Osteocyte (in vitro differentiated cells): Measurements from ENCODE around the gene CFLAR. TPM values are rescaled to one million over a fixed set of nuclear protein-coding genes. Genes with fewer than 3 reads are reported as not detected.
A peak's percentile ranks its signal among the peaks of the same experiment; 100 is the strongest.

Experiments used
- DNase-seq: peaks from one replicate; pipeline ENCODE4 v3.0.0; 2021; ENCODE audit warnings: mixed read lengths; ENCODE audit not compliant: unreplicated experiment; ENCODE audit errors: extremely low spot score
- H3K27ac Mint-ChIP-seq: one replicate; pipeline ENCODE4 v1.8.0; 2021; ENCODE audit warnings: mild to moderate bottlenecking, mixed read lengths; ENCODE audit not compliant: unreplicated experiment
- H3K27me3 Mint-ChIP-seq: one replicate; pipeline ENCODE4 v1.8.0; 2021; ENCODE audit warnings: mixed read lengths; ENCODE audit not compliant: unreplicated experiment
- H3K36me3 Mint-ChIP-seq: one replicate; pipeline ENCODE4 v1.8.0; 2021; ENCODE audit warnings: mixed read lengths; ENCODE audit not compliant: unreplicated experiment
- H3K4me1 Mint-ChIP-seq: one replicate; pipeline ENCODE4 v1.8.0; 2021; ENCODE audit warnings: mixed read lengths; ENCODE audit not compliant: unreplicated experiment
- H3K4me3 Mint-ChIP-seq: one replicate; pipeline ENCODE4 v1.8.0; 2021; ENCODE audit warnings: mild to moderate bottlenecking, moderate library complexity, mixed read lengths; ENCODE audit not compliant: unreplicated experiment
- H3K9me3 Mint-ChIP-seq: one replicate; pipeline ENCODE4 v1.8.0; 2021; ENCODE audit warnings: mixed read lengths; ENCODE audit not compliant: unreplicated experiment
- total RNA-seq: library from RNA; stranded (reverse); gene quantifications from 2 replicates; pipeline ENCODE4 v1.2.1, GENCODE V29; 2021
- TF ChIP-seq, protein P1 (sequence below): fragments of 200-600 bp; sonication (generic); IDR thresholded peaks from 2 replicates; pipeline ENCODE4 v1.5.0; 2021; ENCODE audit warnings: antibody characterized with exemption, mild to moderate bottlenecking, moderate library complexity

CFLAR gene
- total RNA-seq, 1 donor from 2014 or later, result 45.8 TPM

DNA sequence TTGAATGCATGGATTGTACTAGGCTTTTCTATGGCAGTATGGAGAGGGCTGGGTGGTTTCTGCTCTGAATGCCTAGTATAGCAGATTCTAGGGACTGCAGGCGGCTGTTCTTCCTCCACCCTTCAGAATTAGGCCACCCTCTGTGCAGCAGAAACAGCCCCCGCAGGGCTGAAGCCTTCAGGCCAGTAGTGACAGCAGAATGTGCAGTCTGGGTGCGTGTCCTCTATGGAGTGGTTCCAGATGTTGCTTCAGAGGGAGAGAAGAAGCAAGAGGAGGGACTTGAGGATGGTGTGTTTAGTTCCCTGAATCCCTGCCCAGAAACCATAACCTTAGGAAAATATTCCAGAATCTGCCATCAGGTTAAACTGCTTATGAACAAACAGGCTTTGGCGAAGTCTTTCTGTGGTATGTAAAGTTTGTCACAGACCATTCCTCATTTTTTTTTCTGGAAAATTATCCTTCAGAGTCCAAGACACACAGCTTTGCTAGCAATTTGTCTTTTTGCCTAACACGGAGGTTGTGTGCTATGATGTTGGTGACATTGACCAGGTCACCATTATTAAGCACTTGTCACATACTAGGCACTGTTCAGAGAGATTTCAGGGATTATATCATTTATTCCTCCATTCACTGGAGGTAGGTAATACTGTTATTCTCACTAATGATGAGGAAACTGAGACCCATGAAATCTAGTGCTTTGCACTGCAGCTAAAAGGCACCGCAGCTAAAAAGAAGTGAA is 88.1 kb downstream of the CFLAR start:
- Mint-ChIP-seq H3K36me3 (no peaks in the 10 kb centered on the region), H3K9me3 (no peaks in the 10 kb centered on the region), H3K4me1 (peaks cover 31% of the 10 kb centered on the region), H3K4me3 (no peak overlapping the region), H3K27me3 (no peaks in the 10 kb centered on the region), H3K27ac (peak overlapping the region; percentile 52)
- DNase-seq, result peak; percentile 90
- TF ChIP-seq, protein P1, sequence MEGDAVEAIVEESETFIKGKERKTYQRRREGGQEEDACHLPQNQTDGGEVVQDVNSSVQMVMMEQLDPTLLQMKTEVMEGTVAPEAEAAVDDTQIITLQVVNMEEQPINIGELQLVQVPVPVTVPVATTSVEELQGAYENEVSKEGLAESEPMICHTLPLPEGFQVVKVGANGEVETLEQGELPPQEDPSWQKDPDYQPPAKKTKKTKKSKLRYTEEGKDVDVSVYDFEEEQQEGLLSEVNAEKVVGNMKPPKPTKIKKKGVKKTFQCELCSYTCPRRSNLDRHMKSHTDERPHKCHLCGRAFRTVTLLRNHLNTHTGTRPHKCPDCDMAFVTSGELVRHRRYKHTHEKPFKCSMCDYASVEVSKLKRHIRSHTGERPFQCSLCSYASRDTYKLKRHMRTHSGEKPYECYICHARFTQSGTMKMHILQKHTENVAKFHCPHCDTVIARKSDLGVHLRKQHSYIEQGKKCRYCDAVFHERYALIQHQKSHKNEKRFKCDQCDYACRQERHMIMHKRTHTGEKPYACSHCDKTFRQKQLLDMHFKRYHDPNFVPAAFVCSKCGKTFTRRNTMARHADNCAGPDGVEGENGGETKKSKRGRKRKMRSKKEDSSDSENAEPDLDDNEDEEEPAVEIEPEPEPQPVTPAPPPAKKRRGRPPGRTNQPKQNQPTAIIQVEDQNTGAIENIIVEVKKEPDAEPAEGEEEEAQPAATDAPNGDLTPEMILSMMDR, result no peak

DNA sequence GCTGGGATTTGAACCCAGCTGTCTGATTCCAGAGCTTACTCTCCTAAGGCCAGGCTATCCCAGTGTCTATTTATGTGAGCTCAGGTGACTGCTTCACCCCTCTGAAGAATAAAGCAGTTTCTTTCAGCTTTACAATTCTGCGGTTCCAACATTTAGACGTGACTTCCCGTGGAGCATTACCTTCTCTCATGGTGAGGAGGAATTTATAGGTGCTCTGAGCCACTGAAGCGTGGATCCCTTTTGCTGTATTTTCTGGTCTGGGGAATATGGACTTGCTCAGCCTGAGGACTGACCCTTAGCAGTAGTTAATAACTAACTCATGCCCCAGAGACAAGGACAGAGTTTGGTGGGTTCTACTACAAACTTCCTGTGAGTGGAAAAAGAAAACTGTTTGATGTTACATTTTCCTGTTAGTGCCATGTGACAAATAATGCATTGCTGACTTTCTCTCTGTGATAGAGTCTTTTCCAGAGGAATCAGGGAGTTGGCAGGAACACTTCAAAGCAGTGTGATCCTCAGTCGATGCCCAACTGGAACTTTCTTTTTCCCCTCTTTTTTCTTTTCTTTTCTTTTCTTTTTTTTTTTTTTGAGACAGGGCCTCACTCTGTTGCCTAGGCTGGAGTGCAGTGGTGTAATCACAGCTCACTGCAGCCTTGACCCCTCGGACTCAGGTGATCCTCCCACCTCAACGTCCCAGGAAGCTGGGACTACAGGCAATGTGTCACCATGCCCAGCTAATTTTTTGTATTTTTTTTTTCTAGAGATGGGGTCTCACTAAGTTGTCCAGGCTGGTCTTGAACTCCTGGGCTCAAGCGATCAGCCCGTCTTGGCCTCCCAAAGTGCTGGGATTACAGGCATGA is 88.9 kb downstream of the CFLAR start:
- Mint-ChIP-seq H3K36me3 (no peaks in the 10 kb centered on the region), H3K27me3 (no peaks in the 10 kb centered on the region), H3K27ac (peak overlapping the region; percentile 38), H3K9me3 (no peaks in the 10 kb centered on the region), H3K4me1 (peaks cover 31% of the 10 kb centered on the region), H3K4me3 (no peak overlapping the region)
- TF ChIP-seq, protein P1, result no peak
- DNase-seq, result no peak

DNA sequence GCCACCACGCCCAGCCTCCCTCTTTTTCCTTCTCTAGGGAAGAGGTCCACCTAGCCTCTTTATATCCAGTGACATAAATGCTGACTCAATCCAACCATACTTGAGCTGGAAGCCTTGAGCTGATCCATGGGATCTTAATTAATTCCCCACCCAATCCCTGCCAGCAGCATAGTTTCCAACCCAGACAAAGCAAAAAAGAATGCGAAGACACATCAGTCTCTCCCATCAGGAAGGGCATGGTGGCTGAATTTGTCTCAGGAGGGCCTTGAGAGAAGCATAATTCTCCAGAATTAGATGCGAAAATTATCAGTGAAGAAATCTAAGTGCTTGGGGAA is 89.5 kb downstream of the CFLAR start:
- peaks cover 31% of the 10 kb centered on the region for H3K4me1 Mint-ChIP-seq
- no peaks in the 10 kb centered on the region for H3K9me3 Mint-ChIP-seq
- no peak overlapping the region for H3K4me3 Mint-ChIP-seq
- TF ChIP-seq, protein P1, result no peak
- H3K36me3 Mint-ChIP-seq, result no peaks in the 10 kb centered on the region
- DNase-seq, result no peak
- no peak overlapping the region for H3K27ac Mint-ChIP-seq
- H3K27me3 Mint-ChIP-seq, result no peaks in the 10 kb centered on the region

DNA sequence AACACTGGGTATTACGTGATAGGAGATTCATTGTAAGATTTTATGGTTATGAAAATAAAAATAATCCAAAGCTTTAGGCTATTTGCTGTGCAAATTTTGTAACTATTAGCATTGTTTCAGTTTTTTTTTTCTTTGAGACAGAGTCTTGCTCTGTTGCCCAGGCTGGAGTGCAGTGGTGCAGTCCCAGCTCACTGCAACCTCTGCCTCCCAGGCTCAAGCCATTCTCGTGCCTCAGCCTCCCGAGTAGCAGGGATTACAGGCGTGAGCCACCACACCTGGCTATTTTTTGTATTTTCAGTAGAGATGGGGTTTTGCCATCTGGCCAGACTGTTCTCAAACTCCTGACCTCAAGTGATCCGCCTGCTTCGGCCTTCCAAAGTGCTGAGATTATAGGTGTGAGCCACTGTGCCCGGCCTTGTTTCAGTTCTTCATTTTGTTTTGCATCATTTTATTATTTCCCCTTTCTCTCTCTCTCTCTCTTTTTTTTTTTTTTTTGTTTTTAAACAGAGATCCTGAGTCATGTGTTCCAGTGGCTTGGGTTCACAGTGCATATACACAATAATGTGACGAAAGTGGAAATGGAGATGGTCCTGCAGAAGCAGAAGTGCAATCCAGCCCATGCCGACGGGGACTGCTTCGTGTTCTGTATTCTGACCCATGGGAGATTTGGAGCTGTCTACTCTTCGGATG is 92.7 kb downstream of the CFLAR start:
- Mint-ChIP-seq H3K27ac (no peak overlapping the region), H3K4me1 (peaks cover 20% of the 10 kb centered on the region), H3K27me3 (peaks cover 3% of the 10 kb centered on the region), H3K36me3 (no peaks in the 10 kb centered on the region), H3K9me3 (no peaks in the 10 kb centered on the region), H3K4me3 (no peak overlapping the region)
- TF ChIP-seq, protein P1, result no peak
- DNase-seq, result no peak

DNA sequence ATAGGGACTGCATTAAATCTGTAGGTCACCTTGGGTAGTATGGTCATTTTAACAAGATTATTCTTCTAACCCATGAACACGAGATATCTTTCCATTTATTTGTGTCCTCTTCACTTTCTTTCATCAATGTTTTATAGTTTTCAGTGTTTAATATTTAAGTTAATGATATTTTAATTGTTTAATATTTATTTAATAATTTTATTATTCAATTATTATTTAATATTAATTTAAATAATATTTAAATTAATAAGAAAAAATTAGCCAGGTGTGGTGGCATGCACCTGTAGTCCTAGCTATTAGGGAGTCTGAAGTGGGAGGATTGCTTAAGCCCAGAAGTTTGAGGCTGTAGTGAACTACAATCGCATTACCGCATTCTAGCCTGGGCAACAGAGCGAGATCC is 100.0 kb downstream of the CFLAR start:
- H3K9me3 Mint-ChIP-seq, result no peaks in the 10 kb centered on the region
- no peak overlapping the region for H3K27ac Mint-ChIP-seq
- DNase-seq, result no peak
- no peak overlapping the region for H3K4me3 Mint-ChIP-seq
- TF ChIP-seq, protein P1, result no peak
- no peaks in the 10 kb centered on the region for H3K36me3 Mint-ChIP-seq
- H3K4me1 Mint-ChIP-seq, result no peaks in the 10 kb centered on the region
- peaks cover 3% of the 10 kb centered on the region for H3K27me3 Mint-ChIP-seq
